ENCODE results near the gene SMIM1.

SMIM1 gene

GRCh38 chr1:3732434-3733093, 40.0 kb upstream of the SMIM1 start:
- H3K4me1 Mint-ChIP-seq: peaks cover 37% of the 10 kb centered on the region
- H3K27me3 Mint-ChIP-seq (ENCODE audit: low read depth, poor library complexity): peaks cover 6% of the 10 kb centered on the region

GRCh38 chr1:3733094-3733882, 39.3 kb upstream of the SMIM1 start:
- Mint-ChIP-seq H3K27me3 (ENCODE audit: low read depth, poor library complexity) (peaks cover 6% of the 10 kb centered on the region), H3K4me1 (peaks cover 37% of the 10 kb centered on the region), H3K36me3 (ENCODE audit: low read depth) (peaks cover 12% of the 10 kb centered on the region), H3K9me3 (no peaks in the 10 kb centered on the region), H3K4me3 (no peak overlapping the region), H3K27ac (no peak overlapping the region)
- DNase-seq: no peak
- TF ChIP-seq CTCF (IDR thresholded peaks at IDR 0.05): no peak

More at GRCh38 chr1:3732434-3733093, 40.0 kb upstream of the SMIM1 start:
- Mint-ChIP-seq H3K9me3 (no peaks in the 10 kb centered on the region), H3K4me3 (no peak overlapping the region), H3K36me3 (ENCODE audit: low read depth) (peaks cover 12% of the 10 kb centered on the region), H3K27ac (no peak overlapping the region)
- peak; percentile 45 for DNase-seq
- TF ChIP-seq CTCF (IDR thresholded peaks at IDR 0.05): no peak

- DNase-seq: no peak
- H3K9me3 Mint-ChIP-seq: no peaks in the 10 kb centered on the region
- H3K27ac Mint-ChIP-seq: no peak overlapping the region
- peaks cover 12% of the 10 kb centered on the region for H3K36me3 Mint-ChIP-seq (ENCODE audit: low read depth)
- peaks cover 4% of the 10 kb centered on the region for H3K27me3 Mint-ChIP-seq (ENCODE audit: low read depth, poor library complexity)
- TF ChIP-seq CTCF (IDR thresholded peaks at IDR 0.05): no peak
- H3K4me1 Mint-ChIP-seq: peaks cover 37% of the 10 kb centered on the region
- no peak overlapping the region for H3K4me3 Mint-ChIP-seq
These were observed 38.5 kb upstream of the SMIM1 start for GRCh38 chr1:3733883-3734589.

- H3K4me1 Mint-ChIP-seq: peaks cover 37% of the 10 kb centered on the region
- no peak for DNase-seq
- no peaks in the 10 kb centered on the region for H3K9me3 Mint-ChIP-seq
- TF ChIP-seq CTCF (IDR thresholded peaks at IDR 0.05): no peak
- peaks cover 4% of the 10 kb centered on the region for H3K27me3 Mint-ChIP-seq (ENCODE audit: low read depth, poor library complexity)
- H3K36me3 Mint-ChIP-seq (ENCODE audit: low read depth): peaks cover 12% of the 10 kb centered on the region
- no peak overlapping the region for H3K27ac Mint-ChIP-seq
- H3K4me3 Mint-ChIP-seq: no peak overlapping the region
These were observed 37.9 kb upstream of the SMIM1 start for GRCh38 chr1:3734602-3735001.

- Mint-ChIP-seq H3K27ac (no peak overlapping the region), H3K9me3 (no peaks in the 10 kb centered on the region), H3K36me3 (ENCODE audit: low read depth) (peaks cover 12% of the 10 kb centered on the region), H3K27me3 (ENCODE audit: low read depth, poor library complexity) (peaks cover 4% of the 10 kb centered on the region), H3K4me3 (no peak overlapping the region), H3K4me1 (peaks cover 37% of the 10 kb centered on the region)
- DNase-seq: no peak
- TF ChIP-seq CTCF (IDR thresholded peaks at IDR 0.05): no peak
These were observed 37.4 kb upstream of the SMIM1 start for GRCh38 chr1:3735027-3735681.

Data from nephron progenitor cell (in vitro differentiated cells).